HepG2 (cell line): ENCODE measurements around the gene TUBG2. TPM values are rescaled to one million over a fixed set of nuclear protein-coding genes. Genes with fewer than 3 reads are reported as not detected.
A peak's percentile ranks its signal among the peaks of the same experiment; 100 is the strongest.

Source experiments
- BORCS8-MEF2B ChIP-seq: sonication (generic); formaldehyde crosslinking; IDR thresholded peaks from 2 replicates; pipeline ENCODE4 v1.8.0; 2022; ENCODE audit warnings: mild to moderate bottlenecking, missing genetic modification reagents
- CERS6 ChIP-seq: sonication (generic); formaldehyde crosslinking; IDR thresholded peaks from 2 replicates; pipeline ENCODE4 v1.5.0; 2020; ENCODE audit warnings: missing genetic modification reagents
- FLYWCH1 ChIP-seq: sonication (generic); formaldehyde crosslinking; IDR thresholded peaks from 2 replicates; pipeline ENCODE4 v1.8.1; 2023; ENCODE audit warnings: mild to moderate bottlenecking, missing genetic modification reagents
- FOXA1 ChIP-seq, 2 experiments: fragments of 450-650 bp in 1 of 2; sonication (generic) in 1 of 2; formaldehyde crosslinking in 1 of 2; IDR thresholded peaks; 2 replicates each; pipeline versions ENCODE4 v1.4.0 to v1.6.1; 2016 to 2020; ENCODE audit warnings: missing genetic modification reagents in 1 of 2
- GTF3A ChIP-seq: sonication (generic); formaldehyde crosslinking; conservative IDR thresholded peaks from 2 replicates; pipeline ENCODE4 v1.4.0; 2020; ENCODE audit warnings: mild to moderate bottlenecking, missing genetic modification reagents
- MXD1 ChIP-seq: sonication (generic); formaldehyde crosslinking; IDR thresholded peaks from 2 replicates; pipeline ENCODE4 v1.4.0; 2020; ENCODE audit warnings: mild to moderate bottlenecking, missing genetic modification reagents
- NR2C2 ChIP-seq: sonication (generic); formaldehyde crosslinking; IDR thresholded peaks from 2 replicates; pipeline ENCODE4 v1.4.0; 2020; ENCODE audit warnings: missing genetic modification reagents, mild to moderate bottlenecking, moderate library complexity, borderline replicate concordance
- PATZ1 ChIP-seq: sonication (generic); formaldehyde crosslinking; IDR thresholded peaks from 2 replicates; pipeline ENCODE4 v1.4.0; 2020; ENCODE audit warnings: missing genetic modification reagents
- PHF8 ChIP-seq: sonication (generic); formaldehyde crosslinking; IDR thresholded peaks from 2 replicates; pipeline ENCODE4 v1.5.0; 2020; ENCODE audit warnings: missing genetic modification reagents
- RFXANK ChIP-seq: IDR thresholded peaks from 2 replicates; pipeline ENCODE4 v1.6.1; 2016
- SP4 ChIP-seq: sonication (generic); formaldehyde crosslinking; IDR thresholded peaks from 2 replicates; pipeline ENCODE4 v1.8.1; 2023; ENCODE audit warnings: mild to moderate bottlenecking, missing genetic modification reagents
- TBL1XR1 ChIP-seq: fragments of 150-350 bp; IDR thresholded peaks from 2 replicates; pipeline ENCODE4 v1.6.1; 2014; ENCODE audit warnings: borderline replicate concordance, low read length; ENCODE audit not compliant: partially characterized antibody
- ZBTB21 ChIP-seq: sonication (generic); formaldehyde crosslinking; IDR thresholded peaks from 2 replicates; pipeline ENCODE4 v1.4.0; 2020; ENCODE audit warnings: missing genetic modification reagents
- ZBTB8A ChIP-seq: sonication (generic); formaldehyde crosslinking; IDR thresholded peaks from 2 replicates; pipeline ENCODE4 v1.4.0; 2020; ENCODE audit warnings: mild to moderate bottlenecking, low read depth, missing genetic modification reagents, borderline replicate concordance
- ZFAT ChIP-seq: sonication (generic); formaldehyde crosslinking; conservative IDR thresholded peaks from 2 replicates; pipeline ENCODE4 v1.8.1; 2023; ENCODE audit warnings: missing genetic modification reagents, inconsistent platforms
- ZFP62 ChIP-seq: sonication (generic); formaldehyde crosslinking; IDR thresholded peaks from 2 replicates; pipeline ENCODE4 v1.4.0; 2020; ENCODE audit warnings: missing genetic modification reagents
- ZNF441 ChIP-seq: sonication (generic); formaldehyde crosslinking; IDR thresholded peaks from 2 replicates; pipeline ENCODE4 v1.7.0; 2021; ENCODE audit warnings: missing genetic modification reagents, borderline replicate concordance
- ZNF496 ChIP-seq: sonication (generic); formaldehyde crosslinking; IDR thresholded peaks from 2 replicates; pipeline ENCODE4 v1.8.1; 2023; ENCODE audit warnings: mild to moderate bottlenecking, moderate library complexity, missing genetic modification reagents; ENCODE audit not compliant: insufficient replicate concordance
- ZNF570 ChIP-seq: sonication (generic); formaldehyde crosslinking; IDR thresholded peaks from 2 replicates; pipeline ENCODE4 v1.4.0; 2020; ENCODE audit warnings: mild to moderate bottlenecking, missing genetic modification reagents, borderline replicate concordance
- ZNF678 ChIP-seq: sonication (generic); formaldehyde crosslinking; IDR thresholded peaks from 2 replicates; pipeline ENCODE4 v1.4.0; 2020; ENCODE audit warnings: mild to moderate bottlenecking, missing genetic modification reagents
- ZNF703 ChIP-seq: sonication (generic); formaldehyde crosslinking; IDR thresholded peaks from 2 replicates; pipeline ENCODE4 v1.5.1; 2020; ENCODE audit warnings: missing genetic modification reagents, mild to moderate bottlenecking, moderate library complexity, borderline replicate concordance
- ZNF780A ChIP-seq: sonication (generic); formaldehyde crosslinking; IDR thresholded peaks from 2 replicates; pipeline ENCODE4 v1.8.0; 2022; ENCODE audit warnings: mild to moderate bottlenecking, missing genetic modification reagents, moderate library complexity
- polyA plus RNA-seq, 8 experiments: library from polyadenylated mRNA; depleted of rRNA in 3 of 8; stranded (reverse) in 7 of 8; unstranded in 1 of 8; fragments of >200 nt; fragmentation: Illumina TruSeq in 4 of 8; extraction: Trizol in 4 of 8; gene quantifications; 2 replicates each; pipeline versions ENCODE4 v1.2.1 to v1.2.3, GENCODE V29; 2011 to 2016; ENCODE audit warnings: low read depth in 4 of 8, missing spikeins in 1 of 8, mixed read lengths in 1 of 8; ENCODE audit not compliant: insufficient read depth in 1 of 8
- total RNA-seq, 5 experiments: library from RNA; depleted of rRNA; stranded (reverse); fragments of >200 nt; fragmentation: Illumina TruSeq; extraction: Trizol; gene quantifications; 2 replicates each; pipeline ENCODE4 v1.2.3, GENCODE V29; 2016; ENCODE audit warnings: low read depth in 1 of 5
- TF ChIP-seq, protein P1 (sequence below): sonication (generic); formaldehyde crosslinking; IDR thresholded peaks from 2 replicates; pipeline ENCODE4 v1.8.0; 2022; ENCODE audit warnings: missing genetic modification reagents, mild to moderate bottlenecking, inconsistent platforms, borderline replicate concordance

TUBG2 gene
- total and polyA plus RNA-seq, 2 of the 13 experiments (the other 11 are each of a cell fraction or from before 2014, with no cell fraction given) = 16.0 to 42.3 TPM

- no peak for TF ChIP-seq ZNF703 (CRISPR knock-in tag)
- no peak for TF ChIP-seq NR2C2 (CRISPR knock-in tag)
- no peak for TF ChIP-seq FLYWCH1 (CRISPR knock-in tag)
- peak; percentile 82 for TF ChIP-seq SP4 (CRISPR knock-in tag)
- peak; percentile 93 for TF ChIP-seq PHF8 (CRISPR knock-in tag)
- no peak for TF ChIP-seq FOXA1 (IDR thresholded peaks at IDR 0.05)
- no peak for TF ChIP-seq FOXA1 (CRISPR knock-in tag; IDR thresholded peaks at IDR 0.05)
- TF ChIP-seq BORCS8-MEF2B (CRISPR knock-in tag) = peak; percentile 49; the same call in 1 of the 2 replicates
- peak; percentile 72; the same call in 1 of the 2 replicates for TF ChIP-seq PATZ1 (CRISPR knock-in tag)
- TF ChIP-seq ZBTB21 (CRISPR knock-in tag) = peak; percentile 34; the same call in 1 of the 2 replicates
- TF ChIP-seq RFXANK (CRISPR knock-in tag) = no peak; the same call in 1 of the 2 replicates
- no peak for TF ChIP-seq ZNF496
- TF ChIP-seq, protein P1, sequence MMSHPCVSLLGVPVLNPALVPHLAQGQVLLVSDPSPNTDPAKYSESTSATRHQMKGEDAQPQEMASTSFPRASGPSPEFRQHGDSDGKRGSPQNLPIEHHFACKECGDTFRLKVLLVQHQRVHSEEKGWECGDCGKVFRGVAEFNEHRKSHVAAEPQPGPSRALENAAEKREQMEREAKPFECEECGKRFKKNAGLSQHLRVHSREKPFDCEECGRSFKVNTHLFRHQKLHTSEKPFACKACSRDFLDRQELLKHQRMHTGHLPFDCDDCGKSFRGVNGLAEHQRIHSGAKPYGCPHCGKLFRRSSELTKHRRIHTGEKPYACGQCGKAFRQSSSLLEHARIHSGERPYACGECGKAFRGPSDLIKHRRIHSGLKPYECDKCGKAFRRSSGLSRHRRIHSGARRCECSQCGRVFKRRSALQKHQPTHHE = no peak
- peak; percentile 89 for TF ChIP-seq MXD1 (CRISPR knock-in tag)
- TF ChIP-seq ZNF780A = no peak; the same call in 1 of the 2 replicates
- TF ChIP-seq ZNF441 (CRISPR knock-in tag) = peak; percentile 15; the same call in 1 of the 2 replicates
- no peak for TF ChIP-seq ZFP62
- TF ChIP-seq GTF3A (CRISPR knock-in tag) = no peak
- 0 out of 2 replicates have a peak, but pooled peaks have one; percentile 12 for TF ChIP-seq ZBTB8A (CRISPR knock-in tag)
- TF ChIP-seq ZNF678 (CRISPR knock-in tag) = no peak
- TF ChIP-seq CERS6 (CRISPR knock-in tag) = no peak
- no peak for TF ChIP-seq ZNF570 (CRISPR knock-in tag)
- no peak for TF ChIP-seq TBL1XR1
- TF ChIP-seq ZFAT (CRISPR knock-in tag) = no peak
Measured at GRCh38 chr17:42659079-42659931, at the start of gene TUBG2 (continued).
